ENCODE results near the gene DYRK3.

Gene DYRK3

GRCh38 chr1:206686478-206687249 is 51.3 kb downstream of the DYRK3 start:
- H3K9me3 ChIP-seq (replicated peaks; ENCODE audit: low read length): no peaks in the 10 kb centered on the region
- peak overlapping the region; percentile 89 for H3K4me3 ChIP-seq (ENCODE audit: low read length)
- H3K4me2 ChIP-seq (ENCODE audit: low read length): peak overlapping the region; percentile 88
- peak overlapping the region; percentile 96 for H3K9ac ChIP-seq (ENCODE audit: low read depth, low read length)
- H3K36me3 ChIP-seq (ENCODE audit: insufficient read depth, low read length): no peaks in the 10 kb centered on the region
- H3K27me3 ChIP-seq (ENCODE audit: control insufficient read depth, insufficient read depth, low read length): peaks cover 8% of the 10 kb centered on the region
- peaks cover 33% of the 10 kb centered on the region for H3K4me1 ChIP-seq (ENCODE audit: control insufficient read depth, insufficient read depth, low read length)

DNA sequence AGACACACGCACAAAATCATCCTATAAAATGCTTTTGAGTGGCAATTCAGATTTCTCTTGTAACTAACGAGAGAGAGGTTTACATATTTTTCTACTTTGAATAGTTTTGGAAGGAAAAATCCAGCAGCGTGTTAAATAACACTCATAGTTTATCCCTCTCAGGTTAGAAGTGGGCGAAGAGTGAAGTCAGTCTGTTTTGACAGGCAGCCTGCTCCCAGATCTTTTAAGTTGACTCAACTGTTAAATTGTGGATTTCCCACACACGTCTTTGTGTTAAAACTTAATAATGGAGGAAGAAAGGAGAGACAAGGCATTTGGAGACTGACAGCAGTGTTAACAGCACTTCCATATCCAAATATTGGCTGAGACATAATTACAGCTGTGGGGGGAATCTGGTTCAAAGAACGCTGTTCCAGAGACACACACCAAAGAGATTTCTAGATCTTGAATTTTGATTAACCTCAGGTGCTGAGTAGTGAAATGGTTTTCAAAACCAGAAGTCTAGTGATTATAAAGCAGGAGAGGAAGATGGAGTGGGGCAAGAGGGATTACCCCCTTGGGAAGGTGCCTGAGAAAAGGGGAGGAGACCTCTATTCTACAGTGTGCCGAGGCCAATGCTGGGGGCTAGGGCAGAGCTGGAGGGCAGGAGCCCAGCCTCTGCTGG is 52.0 kb downstream of the DYRK3 start:
- Histone ChIP-seq H3K4me3 (ENCODE audit: low read length) (peak overlapping the region; percentile 89), H3K9me3 (replicated peaks; ENCODE audit: low read length) (no peaks in the 10 kb centered on the region), H3K4me1 (ENCODE audit: control insufficient read depth, insufficient read depth, low read length) (peaks cover 40% of the 10 kb centered on the region), H3K36me3 (ENCODE audit: insufficient read depth, low read length) (no peaks in the 10 kb centered on the region), H3K9ac (ENCODE audit: low read depth, low read length) (peak overlapping the region; percentile 96), H3K4me2 (ENCODE audit: low read length) (peak overlapping the region; percentile 88), H3K27me3 (ENCODE audit: control insufficient read depth, insufficient read depth, low read length) (peaks cover 5% of the 10 kb centered on the region)

DNA sequence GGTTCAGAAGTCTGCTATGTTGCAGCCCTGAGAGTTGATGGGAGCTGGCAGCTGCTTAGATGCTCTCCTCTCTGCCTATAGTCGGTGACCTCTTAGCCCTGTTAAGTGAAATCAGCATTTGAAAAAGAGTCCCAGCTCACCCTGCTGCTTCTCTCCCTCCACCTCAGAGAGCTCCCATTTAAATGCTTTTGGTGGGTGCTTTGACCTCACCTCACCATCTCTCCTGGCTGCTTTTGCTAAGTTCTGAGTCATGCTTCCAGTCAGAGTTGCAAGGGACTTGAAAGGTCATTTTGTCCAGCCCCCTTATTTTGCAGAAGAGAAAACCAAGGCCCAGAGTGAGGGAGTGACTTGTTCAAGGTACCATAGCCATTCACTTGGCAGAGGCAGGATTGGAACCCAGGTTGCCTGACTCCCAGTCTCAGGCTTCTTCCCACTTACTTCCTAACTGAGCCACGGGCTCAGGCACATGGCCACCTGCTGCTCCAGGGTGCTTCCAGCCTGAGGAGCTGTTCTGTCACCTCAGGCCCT is 52.6 kb downstream of the DYRK3 start:
- Histone ChIP-seq H3K4me1 (ENCODE audit: control insufficient read depth, insufficient read depth, low read length) (peaks cover 46% of the 10 kb centered on the region), H3K27me3 (ENCODE audit: control insufficient read depth, insufficient read depth, low read length) (peaks cover 5% of the 10 kb centered on the region), H3K9ac (ENCODE audit: low read depth, low read length) (peak overlapping the region; percentile 96), H3K4me3 (ENCODE audit: low read length) (peak overlapping the region; percentile 89), H3K36me3 (ENCODE audit: insufficient read depth, low read length) (no peaks in the 10 kb centered on the region), H3K9me3 (replicated peaks; ENCODE audit: low read length) (no peaks in the 10 kb centered on the region), H3K4me2 (ENCODE audit: low read length) (peak overlapping the region; percentile 88)

DNA sequence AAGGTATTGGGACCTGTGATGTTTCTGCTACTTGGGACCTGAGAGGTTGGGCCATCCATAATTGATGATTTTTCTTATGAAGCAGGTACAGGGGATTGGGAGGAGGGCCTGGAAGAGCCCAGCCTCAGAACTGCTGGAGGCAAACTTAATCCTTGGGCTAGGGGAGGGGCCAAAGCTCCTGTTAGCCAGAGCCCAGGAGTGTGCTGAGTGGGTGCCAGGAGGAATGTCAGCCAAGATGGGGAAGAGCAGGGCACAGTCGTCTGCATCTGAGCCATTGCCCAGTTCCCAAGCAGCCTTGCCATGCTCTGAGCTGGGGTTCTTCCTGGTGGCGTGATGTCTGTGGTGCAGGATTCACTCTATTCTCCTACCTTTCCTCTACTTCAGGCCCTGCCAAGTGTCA is 55.2 kb downstream of the DYRK3 start:
- Histone ChIP-seq H3K27me3 (ENCODE audit: control insufficient read depth, insufficient read depth, low read length) (no peaks in the 10 kb centered on the region), H3K9me3 (replicated peaks; ENCODE audit: low read length) (no peaks in the 10 kb centered on the region), H3K4me3 (ENCODE audit: low read length) (no peak overlapping the region), H3K4me1 (ENCODE audit: control insufficient read depth, insufficient read depth, low read length) (peaks cover 61% of the 10 kb centered on the region), H3K36me3 (ENCODE audit: insufficient read depth, low read length) (no peaks in the 10 kb centered on the region), H3K4me2 (ENCODE audit: low read length) (no peak overlapping the region), H3K9ac (ENCODE audit: low read depth, low read length) (no peak overlapping the region)

- H3K9ac ChIP-seq (ENCODE audit: low read depth, low read length): no peak overlapping the region
- H3K4me3 ChIP-seq (ENCODE audit: low read length): no peak overlapping the region
- H3K27me3 ChIP-seq (ENCODE audit: control insufficient read depth, insufficient read depth, low read length): no peaks in the 10 kb centered on the region
- H3K9me3 ChIP-seq (replicated peaks; ENCODE audit: low read length): no peaks in the 10 kb centered on the region
- peak overlapping the region; percentile 45 for H3K4me2 ChIP-seq (ENCODE audit: low read length)
- H3K36me3 ChIP-seq (ENCODE audit: insufficient read depth, low read length): peaks cover 6% of the 10 kb centered on the region
- peaks cover 61% of the 10 kb centered on the region for H3K4me1 ChIP-seq (ENCODE audit: control insufficient read depth, insufficient read depth, low read length)
Observed at GRCh38 chr1:206691604-206692003, 56.3 kb downstream of the DYRK3 start.

DNA sequence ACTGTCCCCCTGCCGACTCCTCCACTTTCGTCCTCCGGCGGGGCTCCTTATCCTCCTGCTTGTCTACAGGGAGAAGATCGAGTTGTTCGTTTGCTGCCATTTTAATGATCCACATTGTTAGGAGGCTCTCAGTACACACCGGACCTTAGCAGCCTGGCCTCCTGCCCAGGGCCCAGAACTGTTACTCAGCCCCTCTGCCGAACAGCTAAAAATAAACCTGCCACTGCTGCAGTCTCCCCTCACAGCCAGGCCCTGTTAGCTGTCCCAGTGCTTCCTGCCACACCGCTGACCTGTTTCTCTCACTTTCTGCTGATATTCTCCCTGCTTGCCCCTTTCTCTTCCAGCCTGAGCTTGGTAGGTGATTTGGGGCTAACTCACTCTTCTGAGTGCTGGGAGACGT is 57.7 kb downstream of the DYRK3 start:
- Histone ChIP-seq H3K9ac (ENCODE audit: low read depth, low read length) (peak overlapping the region; percentile 68), H3K36me3 (ENCODE audit: insufficient read depth, low read length) (peaks cover 10% of the 10 kb centered on the region), H3K27me3 (ENCODE audit: control insufficient read depth, insufficient read depth, low read length) (no peaks in the 10 kb centered on the region), H3K4me1 (ENCODE audit: control insufficient read depth, insufficient read depth, low read length) (peaks cover 47% of the 10 kb centered on the region), H3K4me3 (ENCODE audit: low read length) (peak overlapping the region; percentile 50), H3K4me2 (ENCODE audit: low read length) (peak overlapping the region; percentile 74), H3K9me3 (replicated peaks; ENCODE audit: low read length) (no peaks in the 10 kb centered on the region)

DNA sequence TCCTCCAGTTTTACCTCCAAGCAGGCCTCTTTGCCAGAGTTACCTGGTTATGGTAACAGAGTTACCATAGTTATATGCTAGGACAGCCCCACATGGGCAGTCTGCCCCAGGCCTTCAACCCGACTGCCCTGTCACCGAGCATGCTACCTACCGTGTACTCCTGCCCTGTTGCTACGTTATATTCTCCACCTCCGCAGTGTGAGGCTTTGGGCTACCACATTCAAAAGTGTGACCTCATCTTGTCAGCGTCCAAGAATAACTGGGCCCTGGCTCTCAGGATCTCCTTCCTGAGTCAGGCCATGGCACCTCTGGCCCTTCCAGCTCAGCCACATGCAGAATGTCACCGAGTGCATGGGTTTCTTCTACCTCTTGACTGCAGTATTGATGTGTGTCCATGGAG is 58.3 kb downstream of the DYRK3 start:
- H3K9ac ChIP-seq (ENCODE audit: low read depth, low read length): peak overlapping the region; percentile 68
- no peaks in the 10 kb centered on the region for H3K9me3 ChIP-seq (replicated peaks; ENCODE audit: low read length)
- peaks cover 10% of the 10 kb centered on the region for H3K36me3 ChIP-seq (ENCODE audit: insufficient read depth, low read length)
- peaks cover 43% of the 10 kb centered on the region for H3K4me1 ChIP-seq (ENCODE audit: control insufficient read depth, insufficient read depth, low read length)
- peak overlapping the region; percentile 74 for H3K4me2 ChIP-seq (ENCODE audit: low read length)
- H3K4me3 ChIP-seq (ENCODE audit: low read length): peak overlapping the region; percentile 50
- no peaks in the 10 kb centered on the region for H3K27me3 ChIP-seq (ENCODE audit: control insufficient read depth, insufficient read depth, low read length)

DNA sequence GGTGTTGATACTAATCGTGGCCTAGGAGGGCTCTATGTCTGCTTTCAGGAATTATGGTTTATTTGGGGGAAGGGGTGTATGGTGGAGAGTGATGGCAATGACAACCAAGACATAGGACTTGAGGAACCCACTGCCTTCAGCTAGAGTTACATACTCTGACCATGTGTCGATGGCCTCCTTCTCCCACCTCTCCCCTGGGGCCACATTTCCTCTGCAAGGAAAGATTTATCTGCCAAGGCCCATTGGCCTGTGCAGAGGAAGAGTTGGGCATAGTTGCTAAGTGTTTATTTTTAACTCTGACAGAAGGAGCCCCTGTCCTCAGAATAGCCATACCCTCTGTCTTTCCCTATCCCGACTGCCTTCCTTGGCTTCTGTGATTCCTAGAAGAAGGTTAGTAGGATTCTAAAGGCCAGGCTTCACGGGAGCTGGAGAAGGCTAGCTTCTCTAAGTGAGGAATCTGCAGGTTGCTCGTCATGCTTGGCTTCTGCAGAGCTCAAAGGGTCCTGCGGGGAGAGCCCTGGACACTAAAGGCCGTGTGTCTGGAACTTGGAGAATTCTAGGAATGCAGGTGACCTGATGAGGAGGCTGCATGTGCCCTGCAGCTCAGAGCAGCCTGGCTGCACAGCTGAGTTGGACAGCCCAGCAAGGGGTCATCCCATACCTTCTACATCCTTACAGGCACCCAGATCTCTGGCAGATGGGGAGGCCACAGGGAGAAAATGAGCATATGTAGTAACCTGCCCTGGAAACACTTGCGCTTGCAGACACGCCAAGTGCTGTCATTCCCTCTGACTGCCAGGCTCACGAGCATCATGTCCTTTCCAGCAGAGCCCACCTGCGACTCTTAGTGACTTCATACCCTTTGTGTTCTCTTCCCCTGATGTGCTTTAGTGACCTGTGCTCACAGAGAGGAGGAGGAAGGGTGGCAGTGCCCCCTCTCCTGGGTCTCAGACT is 59.1 kb downstream of the DYRK3 start:
- Histone ChIP-seq H3K9me3 (replicated peaks; ENCODE audit: low read length) (no peaks in the 10 kb centered on the region), H3K4me1 (ENCODE audit: control insufficient read depth, insufficient read depth, low read length) (peaks cover 45% of the 10 kb centered on the region), H3K9ac (ENCODE audit: low read depth, low read length) (no peak overlapping the region), H3K36me3 (ENCODE audit: insufficient read depth, low read length) (peaks cover 10% of the 10 kb centered on the region), H3K4me3 (ENCODE audit: low read length) (no peak overlapping the region), H3K4me2 (ENCODE audit: low read length) (peak overlapping the region; percentile 74), H3K27me3 (ENCODE audit: control insufficient read depth, insufficient read depth, low read length) (no peaks in the 10 kb centered on the region)

DNA sequence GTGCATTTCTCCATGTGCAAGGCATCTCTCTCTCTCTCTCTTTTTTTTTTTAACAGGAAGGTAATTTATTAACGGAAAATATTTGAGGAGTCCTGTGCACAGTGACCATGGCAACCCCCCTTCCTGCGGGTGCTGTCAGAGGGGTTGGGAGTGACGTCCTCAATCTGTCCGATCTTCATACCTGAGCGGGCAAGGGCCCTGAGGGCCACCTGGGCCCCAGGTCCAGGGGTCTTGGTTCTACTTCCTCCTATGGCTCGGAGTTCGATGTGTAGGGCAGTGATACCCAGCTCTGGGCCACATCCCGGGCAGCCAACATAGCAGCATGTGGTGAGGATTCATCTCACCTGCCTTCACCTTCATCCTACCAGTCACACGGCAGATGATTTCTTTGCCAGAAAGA is 60.4 kb downstream of the DYRK3 start:
- Histone ChIP-seq H3K4me1 (ENCODE audit: control insufficient read depth, insufficient read depth, low read length) (peaks cover 54% of the 10 kb centered on the region), H3K36me3 (ENCODE audit: insufficient read depth, low read length) (peaks cover 10% of the 10 kb centered on the region), H3K4me2 (ENCODE audit: low read length) (no peak overlapping the region)

DNA sequence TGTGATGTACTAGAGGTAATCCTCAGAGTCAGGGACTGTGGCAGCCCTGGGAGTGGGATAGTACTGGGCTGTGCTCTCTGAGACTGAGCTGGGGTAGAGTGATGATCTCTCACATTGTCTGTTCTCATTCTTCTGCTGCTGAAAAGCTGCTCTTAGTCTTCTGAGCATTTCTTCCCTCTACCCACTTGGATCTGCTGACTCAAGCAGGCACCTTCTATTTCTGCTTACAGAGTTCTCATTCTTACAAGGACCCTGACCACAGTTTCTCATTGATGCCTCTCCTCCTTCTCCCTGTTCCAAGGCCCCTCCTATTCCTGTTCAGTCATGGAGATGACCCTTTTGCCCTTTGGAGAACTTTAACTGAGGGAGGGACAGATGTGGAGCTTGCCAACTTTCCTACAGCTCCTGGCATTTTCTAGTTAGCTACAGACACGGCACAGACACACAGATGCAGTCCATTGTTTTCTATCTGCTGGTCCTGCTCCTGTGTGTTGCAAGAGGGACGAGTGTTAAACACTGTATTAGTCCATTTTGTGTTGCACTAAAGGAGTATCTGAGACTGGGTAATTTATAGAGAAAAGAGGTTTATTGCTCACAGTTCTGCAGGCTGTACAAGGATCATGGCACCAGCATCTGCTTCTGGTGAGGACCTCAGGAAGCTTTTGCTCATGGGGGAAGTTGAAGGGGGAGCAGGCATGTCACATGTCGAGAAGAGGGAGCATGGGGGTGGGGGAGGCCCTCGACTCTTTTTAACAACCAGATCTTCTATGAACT is 61.7 kb downstream of the DYRK3 start:
- Histone ChIP-seq H3K36me3 (ENCODE audit: insufficient read depth, low read length) (peaks cover 10% of the 10 kb centered on the region), H3K27me3 (ENCODE audit: control insufficient read depth, insufficient read depth, low read length) (no peaks in the 10 kb centered on the region), H3K9me3 (replicated peaks; ENCODE audit: low read length) (no peaks in the 10 kb centered on the region), H3K4me2 (ENCODE audit: low read length) (no peak overlapping the region), H3K4me1 (ENCODE audit: control insufficient read depth, insufficient read depth, low read length) (peaks cover 44% of the 10 kb centered on the region), H3K4me3 (ENCODE audit: low read length) (no peak overlapping the region), H3K9ac (ENCODE audit: low read depth, low read length) (no peak overlapping the region)

More for the DNA sequence above, 60.4 kb downstream of the DYRK3 start:
- H3K4me3 ChIP-seq (ENCODE audit: low read length): no peak overlapping the region
- H3K27me3 ChIP-seq (ENCODE audit: control insufficient read depth, insufficient read depth, low read length): no peaks in the 10 kb centered on the region
- no peak overlapping the region for H3K9ac ChIP-seq (ENCODE audit: low read depth, low read length)
- no peaks in the 10 kb centered on the region for H3K9me3 ChIP-seq (replicated peaks; ENCODE audit: low read length)

All from skeletal muscle satellite cell (primary cell).